ENCODE data around the gene SELENON. TPM values are rescaled to one million over a fixed set of nuclear protein-coding genes. Genes with fewer than 3 reads are reported as not detected.
"Not testable (repeated sequence)": the region's sequence is repeated elsewhere in the genome, so short reads cannot be mapped to it uniquely, and the experiment has no call there.

Gene SELENON
- polyA plus RNA-seq, 1 donor: 58.5 TPM

DNA sequence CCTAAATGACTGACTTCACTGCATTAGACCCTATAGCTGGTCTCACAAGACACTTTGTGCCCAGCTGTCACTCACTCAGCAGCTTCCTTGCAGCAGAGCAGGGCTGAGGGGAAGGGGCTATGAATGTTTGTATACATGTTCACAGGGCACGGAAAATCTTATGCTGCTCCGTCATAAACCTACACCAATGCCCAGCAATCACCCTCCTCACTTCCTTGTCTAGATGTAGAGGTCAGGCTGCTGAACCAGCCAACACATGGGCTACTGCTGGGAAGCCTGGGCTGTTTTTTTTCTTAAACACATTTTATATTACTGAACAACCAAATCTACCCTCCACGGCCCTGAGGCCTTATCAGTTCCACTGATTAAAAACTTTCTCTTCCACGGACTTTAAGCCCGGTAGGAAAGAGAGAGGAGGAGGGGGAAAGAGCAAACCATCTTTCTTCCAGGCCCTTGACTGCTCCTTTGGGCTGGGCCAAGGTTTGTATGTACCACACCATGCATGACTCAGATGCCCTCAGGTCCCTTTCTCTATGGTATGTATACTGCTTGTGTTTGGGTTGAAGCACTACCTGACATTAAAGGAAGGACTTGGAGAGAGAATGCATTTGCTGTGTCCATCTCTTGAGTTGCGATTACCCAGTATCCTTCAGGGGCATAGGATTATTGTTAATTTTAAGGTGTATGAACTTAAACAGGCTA is 32.5 kb downstream of the SELENON start:
- no peak for DNase-seq

DNA sequence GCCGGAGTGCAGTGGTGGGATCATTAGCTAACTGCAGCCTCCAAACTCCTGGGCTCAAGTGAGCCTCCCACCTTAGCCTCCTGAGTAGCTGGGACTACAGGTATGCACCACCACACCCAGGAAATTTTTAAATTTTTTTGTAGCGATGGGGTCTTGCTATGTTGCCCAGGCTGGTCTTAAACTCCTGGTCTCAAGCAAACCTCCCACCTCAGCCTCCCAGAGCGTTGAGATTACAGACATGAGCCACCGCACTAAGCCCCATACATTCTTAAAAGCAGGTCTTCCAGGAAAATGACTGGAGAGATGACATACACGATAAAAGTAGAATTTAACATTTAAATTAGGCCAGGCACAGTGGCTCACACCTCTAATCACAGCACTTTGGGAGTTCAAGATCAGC is 33.2 kb downstream of the SELENON start:
- no peak for DNase-seq

DNA sequence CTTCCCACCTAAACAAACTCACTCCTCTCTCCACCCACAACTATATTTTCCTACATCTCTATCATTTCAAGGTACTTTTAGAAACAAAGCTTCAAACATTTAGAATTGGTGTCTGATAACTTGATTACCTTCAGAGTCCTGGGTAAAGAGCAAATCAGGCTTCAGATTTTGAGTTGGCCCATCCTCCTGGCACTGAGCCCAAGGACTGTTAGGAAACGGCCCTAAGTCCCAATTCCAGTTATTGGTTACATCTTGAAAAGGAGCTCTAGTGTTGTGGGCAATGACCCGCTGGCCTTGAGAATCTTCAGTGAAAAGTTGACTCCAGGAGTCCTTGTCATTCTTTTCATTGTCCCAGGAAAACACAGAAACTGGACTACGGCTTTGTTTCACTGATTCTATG is 34.9 kb downstream of the SELENON start:
- no peak for DNase-seq

DNA sequence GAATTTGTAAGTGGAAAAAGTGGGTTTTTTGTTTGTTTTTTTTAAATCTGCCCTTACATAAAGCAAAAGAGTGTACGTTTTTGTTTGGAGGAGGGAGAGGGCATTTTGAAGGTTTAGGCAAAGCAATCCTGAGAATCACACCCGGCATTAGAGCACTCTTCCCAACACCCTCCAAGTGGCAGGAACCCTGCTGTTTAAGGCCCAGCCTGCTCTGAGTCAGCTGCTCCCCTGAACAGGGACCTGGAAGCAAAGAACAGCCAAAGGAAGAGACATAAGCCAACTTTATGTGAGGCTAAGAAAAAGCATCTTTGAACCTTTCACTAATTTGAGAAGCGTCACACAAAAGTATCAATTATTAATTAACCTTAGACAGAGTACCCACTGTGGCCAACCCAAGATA is 36.7 kb downstream of the SELENON start:
- DNase-seq: no peak

DNA sequence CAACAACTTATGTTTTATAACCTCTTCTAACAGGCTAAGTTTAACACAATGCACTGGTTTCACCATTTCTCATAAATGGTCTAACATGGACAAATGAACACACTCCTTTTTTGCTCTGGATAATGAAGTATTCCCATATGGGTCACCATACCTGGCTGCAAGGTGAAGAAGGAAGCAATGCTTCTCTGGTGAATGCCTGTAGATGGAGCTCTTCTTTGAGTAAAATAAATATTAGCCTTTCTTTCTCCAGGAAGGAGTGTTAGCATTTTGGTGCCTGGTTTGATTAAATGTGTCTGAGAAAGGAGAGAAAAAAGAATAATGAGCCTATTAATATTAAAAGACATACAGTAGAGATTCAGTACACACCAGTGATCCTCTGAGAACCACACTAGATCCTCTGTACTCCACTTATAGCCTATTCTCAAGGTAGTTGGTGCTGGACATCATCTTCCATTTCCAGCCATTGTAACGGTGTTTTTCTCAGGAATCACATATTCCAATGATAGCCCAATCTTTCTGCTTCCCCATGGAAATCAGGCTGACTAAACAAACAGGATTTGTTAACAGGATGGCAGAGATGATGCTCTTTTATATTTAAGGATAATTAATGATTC is 37.4 kb downstream of the SELENON start:
- no peak for DNase-seq

DNA sequence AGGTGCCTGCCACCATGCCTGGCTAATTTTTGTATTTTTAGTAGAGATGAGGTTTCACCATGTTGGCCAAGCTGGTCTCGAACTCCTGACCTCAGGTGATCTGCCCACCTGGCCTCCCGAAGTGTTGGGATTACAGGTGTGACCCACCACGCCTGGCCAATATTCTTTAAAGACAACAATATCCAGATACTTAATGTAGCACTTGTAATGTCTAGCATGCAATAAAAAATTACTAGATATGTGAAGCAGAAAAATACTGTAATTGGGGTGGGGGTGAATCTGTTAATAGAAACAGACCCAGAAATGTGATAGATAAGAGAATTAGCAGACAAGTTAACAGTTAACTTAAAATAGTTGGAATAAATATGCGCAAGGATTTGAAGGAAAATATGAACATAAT is 39.8 kb downstream of the SELENON start:
- not testable (repeated sequence) for DNase-seq

DNA sequence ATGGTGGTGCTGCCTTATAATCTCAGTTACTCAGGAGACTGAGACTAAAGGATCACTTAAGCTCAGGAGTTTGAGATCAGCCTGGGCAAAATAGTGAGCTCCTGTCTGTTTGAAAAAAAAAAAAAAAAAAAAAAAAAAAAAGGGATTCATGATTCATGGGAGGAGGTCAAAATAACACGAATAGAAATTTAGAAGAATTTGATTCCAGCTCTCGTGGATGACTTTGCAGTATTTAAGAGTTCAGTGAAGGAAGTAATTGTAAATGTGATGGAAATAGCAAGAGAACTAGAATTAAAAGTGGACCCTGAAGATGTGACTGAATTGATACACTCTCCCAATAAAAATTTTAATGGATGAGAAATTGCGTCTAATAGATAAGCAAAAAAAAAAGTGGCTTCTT is 43.5 kb downstream of the SELENON start:
- DNase-seq: no peak

DNA sequence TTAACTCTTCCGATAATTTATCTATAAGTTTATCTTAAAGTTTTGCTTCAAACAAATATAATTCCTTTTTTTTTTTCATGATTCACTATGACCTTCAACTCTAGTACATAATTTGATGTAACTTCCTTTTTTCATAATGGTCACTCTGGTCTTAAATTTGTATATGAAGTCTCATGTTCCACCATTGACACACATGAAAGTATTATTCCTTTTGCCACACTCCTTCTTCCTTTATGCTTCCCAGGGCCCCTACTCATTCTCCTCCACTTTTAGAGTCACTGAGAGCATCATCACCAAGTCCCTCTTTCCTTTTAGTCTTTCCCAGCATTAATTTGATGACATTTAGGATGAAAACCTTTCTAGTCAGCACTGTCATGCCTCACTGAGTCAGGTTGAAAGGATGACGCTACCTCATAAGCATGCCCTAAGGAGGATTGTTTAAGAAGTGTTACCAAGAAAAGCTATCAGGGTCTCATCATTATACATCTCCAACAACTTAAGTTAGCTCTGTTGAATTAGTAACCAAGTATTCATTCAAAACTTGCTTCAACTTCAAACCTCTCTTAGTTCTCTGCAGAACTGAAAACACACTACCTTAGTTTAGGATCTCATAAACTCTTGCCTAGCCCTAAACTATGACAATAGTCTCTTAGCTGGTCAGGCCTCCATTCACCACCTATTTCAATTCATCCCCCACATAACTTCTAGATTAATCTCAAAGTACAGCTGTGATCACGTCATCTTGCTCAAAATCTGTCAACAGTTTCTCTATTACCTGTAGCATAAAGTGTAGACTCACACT is 44.7 kb downstream of the SELENON start:
- no peak for DNase-seq

DNA sequence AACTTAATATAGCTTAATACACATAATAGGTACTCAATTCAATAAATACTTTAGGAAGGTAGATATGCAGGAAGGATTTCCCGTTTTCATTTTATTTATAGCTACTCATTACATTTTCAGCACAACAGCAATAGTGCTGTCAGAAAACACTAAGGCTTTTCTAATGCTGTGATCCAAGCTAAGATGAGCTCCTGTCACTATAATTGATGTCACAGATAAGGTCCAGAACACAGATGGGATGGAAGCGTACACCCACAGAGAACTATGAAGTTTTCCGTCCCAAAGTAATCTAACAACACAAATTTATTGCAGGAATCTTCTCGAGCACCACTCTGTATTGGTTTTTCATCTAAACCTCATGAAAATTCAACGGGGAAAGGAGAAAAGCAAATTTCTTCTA is 45.7 kb downstream of the SELENON start:
- no peak for DNase-seq

DNA sequence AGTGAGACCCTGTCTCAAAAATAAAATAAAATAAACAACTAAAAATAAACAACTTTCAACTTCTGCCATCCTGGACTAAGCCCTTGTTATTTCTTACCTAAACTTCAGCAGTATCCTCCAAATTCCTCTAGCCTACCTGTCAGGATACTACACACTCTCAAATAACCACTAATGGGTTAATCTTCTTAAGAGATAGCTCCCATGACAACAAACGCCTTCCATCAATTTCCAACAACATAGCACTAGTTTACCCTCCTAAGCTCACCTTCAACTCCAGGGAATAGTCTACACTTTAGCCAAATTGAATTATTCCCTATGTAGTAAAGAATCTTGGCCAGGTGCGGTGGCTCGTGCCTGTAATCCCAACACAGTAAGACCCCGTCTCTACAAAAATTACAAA is 47.9 kb downstream of the SELENON start:
- DNase-seq: no peak

DNA sequence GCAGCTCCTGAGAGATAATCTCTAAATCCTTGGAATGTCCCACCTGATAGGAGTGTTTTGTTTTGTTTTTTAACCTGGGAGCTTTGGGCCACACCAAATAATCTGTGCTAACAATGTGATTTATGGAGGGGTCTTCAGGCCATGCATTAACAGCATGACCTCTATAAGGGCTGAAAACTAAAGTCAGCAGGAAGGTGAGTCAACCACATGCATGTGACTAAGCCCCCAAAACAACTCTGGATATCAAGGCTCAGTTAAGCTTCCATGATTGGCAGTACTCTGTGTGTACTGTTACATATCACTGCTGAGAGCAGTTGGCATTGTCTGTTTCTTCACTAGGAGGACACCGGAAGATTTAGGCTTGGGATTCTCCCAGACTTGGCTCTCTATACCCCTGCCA is 48.5 kb downstream of the SELENON start:
- no peak for DNase-seq

DNA sequence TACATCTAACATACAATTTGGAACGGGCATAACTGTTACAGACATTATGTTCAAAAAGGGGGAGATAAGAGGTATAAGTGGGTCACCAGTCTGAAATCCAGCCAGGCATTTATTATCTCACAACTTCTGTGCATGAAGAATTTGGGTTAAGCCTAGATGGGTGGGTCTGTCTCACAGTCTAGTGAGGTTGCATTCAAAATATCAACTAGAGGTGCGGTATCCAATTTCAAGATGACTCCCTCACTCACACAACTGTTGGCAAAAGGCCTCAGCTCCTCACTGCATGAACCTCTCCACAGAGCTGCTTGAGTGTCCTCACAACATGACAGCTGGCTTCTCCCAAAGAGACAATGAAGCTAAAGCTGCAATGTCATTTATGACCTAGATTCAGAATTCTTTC is 54.6 kb downstream of the SELENON start:
- DNase-seq: no peak

DNA sequence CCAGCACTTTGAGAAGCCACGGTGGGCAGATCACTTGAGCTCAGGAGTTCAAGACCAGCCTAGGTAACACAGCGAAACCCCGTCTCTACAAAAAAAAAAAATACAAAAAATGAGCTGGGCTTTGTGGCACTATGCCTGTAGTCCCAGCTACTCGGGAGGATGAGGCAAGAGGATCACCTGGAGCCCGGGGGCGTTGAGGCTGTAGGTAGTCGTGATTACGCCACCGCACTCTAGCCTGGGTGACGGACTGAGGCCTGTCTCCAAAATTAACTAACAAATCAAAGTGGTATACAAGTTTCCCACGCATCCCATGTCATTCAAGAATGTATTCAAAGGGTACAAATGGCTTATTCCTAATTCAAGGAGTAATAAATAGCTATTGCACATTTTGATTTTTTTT is 56.9 kb downstream of the SELENON start:
- DNase-seq: no peak

DNA sequence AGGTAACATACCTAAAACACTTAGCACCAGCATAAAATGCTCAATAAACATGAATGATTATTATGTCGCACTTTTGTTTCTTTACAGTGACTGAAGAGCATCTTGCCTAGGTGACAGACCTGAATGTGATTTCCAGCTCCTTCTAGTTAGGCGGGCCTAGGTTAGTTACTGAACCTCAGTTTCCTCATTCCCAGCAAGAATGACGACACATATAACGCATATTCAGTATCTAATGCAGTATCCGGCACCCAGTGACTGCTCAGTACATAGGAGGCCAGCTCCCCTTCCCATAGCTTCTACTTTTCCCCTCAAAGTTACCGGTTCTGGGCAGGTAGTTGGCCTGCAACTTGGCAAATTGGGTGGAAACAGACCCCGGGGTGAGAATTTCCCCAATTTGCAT is 58.5 kb downstream of the SELENON start:
- no peak for DNase-seq

DNA sequence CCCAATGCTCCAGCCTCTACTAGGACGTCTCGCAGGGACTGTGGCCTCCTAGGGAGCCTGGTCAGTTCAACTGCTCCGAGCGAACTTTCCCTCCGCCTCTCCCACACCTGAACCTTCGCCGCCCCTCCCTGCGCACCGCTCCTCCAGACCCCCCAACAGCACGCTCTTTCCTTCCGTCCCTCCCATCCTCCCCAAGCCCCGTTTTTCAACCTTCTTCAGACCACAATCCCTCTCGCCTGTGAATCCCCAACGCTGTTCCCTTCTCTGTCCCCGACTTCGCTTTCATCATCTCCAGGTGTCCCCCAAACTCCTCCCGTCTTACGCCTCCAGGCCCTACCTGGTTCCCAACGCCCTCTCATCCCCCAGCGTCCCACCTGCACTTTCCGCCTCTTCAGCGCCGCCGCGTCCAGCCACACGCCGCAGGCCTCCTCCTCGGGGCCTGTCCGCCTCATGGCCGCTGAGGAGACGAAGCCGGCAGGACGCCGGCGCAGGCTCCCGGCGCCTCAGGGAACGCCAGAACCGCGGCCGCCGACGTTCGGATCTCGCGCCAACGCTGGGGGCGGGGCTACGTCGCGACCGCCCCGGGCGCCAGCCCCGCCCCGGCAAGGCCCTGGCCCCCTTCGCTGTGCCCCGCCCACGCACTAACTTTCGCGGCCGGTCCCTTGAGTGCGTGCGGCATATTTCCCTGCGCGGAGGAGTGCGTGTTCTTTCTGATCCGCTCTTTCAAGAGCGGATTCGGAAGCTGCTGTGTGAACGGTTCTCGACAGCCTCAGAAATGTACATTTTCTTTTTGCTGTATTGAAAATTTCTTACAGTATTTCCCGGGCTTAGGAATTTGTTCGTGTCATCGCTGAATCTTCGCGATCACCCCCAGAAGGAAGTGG is 59.2 kb downstream of the SELENON start, which contains the start of gene AUNIP:
Gene AUNIP (minus strand): TSS at position 552 of the 884 bp plus-strand sequence. CDS start 100 bp downstream, at position 452.
- DNase-seq: peak; percentile 89

DNA sequence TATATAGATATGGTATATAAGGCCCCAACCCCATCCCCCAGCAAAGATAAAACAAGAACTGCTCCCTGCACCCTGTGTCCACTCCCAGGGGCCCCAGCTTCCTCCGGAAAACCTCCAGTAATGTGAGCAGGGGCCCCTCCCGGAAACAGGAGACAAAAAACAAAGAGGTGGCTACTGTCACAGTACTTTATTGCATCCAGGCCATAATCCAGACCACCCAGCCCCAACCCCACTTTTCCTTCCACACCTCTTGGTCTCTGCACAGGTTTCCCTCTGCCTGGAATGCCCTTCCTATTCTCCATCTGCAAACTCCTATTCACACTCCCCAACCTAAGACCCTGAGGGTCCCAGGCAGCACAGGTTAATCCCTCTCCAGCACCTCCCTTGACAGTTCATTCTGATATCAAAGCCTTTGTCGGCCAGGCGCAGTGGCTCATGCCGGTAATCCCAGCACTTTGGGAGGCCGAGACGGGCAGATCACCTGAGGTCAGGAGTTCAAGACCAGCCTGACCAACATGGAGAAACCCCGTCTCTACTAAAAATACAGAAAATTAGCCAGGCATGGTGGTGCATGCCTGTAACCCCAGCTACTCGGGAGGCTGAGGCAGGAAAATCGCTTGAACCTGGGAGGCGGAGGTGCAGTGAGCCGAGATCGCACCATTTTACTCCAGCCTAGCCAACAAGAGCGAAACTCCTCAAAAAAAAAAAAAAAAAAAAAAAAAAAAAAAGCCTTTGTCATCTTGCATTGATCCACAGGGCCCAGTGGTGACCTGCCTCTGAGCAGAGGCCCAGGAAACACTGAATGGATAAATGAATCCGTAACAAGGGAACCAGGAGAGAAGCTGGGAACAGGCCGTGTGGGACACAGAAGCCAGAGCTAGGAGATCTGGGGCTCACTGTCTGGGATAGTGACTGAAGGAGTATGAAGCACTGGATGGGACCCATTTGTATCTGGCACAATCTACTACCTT is 61.6 kb downstream of the SELENON start:
- no peak for DNase-seq

DNA sequence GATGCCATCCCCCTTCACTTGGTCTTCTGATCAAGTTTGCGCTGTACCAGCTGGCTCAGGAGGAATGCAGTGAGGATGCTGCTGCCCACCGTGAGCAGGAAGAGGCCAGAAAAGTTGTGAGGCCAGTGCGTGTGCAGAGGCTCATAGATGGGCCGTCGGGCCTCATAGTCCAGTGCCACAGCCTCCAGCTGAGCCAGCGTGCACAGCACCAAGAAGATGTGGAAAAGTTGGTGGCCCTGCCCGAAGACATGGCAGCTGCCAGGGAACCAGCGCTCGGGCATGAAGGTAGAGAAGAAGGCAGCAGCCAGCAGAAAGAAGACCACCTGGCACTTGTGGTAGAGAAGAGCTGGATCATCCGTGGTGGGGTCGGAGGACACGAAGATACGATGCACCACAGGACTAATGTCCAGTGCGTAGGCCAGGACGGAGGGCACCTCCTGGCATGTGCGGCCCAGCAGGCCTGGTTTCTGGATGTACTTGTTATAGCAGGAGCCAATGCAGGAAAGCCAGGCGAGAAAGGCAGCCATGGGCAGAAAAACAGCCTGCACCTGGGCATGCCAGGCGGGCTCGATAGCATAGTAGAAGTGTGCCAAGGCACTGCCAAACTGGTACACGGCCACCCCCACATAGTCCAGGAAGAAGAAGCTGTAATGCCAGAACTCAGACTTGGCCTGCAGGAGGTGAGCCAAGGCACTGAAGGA is 62.9 kb downstream of the SELENON start:
- no peak for DNase-seq

DNA sequence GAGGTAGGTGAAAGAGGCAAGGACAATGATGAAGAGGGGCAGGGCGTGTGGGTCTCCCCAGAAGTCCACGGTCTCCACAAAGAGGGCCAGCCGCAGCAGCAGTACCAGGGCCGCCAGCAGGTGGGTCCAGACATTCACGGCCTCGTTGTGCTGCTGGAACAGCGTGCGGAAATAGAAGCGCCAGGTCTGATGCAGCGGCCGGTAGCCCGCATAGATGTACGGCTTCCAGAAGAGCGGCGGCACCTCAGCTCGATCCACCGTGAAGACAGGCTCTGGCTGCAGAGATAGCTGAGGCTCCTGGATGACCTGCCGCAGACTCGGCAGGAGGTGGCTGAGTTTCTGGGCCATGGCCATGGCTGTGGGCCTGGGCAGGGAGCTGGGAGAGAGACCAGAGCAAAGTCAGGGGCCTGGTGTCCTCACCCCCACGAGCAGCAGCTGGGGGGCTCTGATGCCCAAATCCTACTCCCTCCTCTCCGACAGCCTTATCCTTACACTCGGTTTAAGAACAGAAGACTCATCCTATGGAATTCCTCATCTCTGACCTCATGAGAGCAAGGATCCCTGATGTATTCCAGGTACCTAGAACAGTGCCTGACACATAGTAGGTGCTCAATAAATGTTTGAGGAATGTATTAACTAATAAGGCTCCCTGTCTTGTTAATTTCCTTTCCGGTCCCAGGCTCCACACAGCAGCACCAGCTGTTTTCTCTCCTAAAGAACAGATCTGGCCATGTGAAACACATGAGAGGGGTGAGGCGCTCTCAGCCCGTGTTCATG is 63.7 kb downstream of the SELENON start:
- DNase-seq: no peak

DNA sequence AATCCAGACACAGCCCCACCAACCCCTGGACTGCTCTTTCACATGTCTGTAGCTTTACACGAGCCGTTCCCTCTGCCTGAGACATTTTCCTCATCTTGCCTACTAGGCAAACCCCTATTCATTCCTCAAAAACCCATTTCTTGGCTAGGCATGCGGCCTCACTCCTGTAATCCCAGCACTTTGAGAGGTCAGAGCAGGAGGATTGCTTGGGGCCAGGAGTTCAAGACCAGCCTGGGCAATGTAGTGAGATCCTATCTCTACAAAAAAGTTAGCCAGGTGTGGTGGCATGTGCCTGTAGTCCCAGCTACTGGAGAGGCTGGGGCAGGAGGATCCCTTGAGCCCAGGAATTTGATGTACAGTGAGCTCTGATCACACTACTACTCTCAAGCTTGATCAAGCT is 64.4 kb downstream of the SELENON start:
- DNase-seq: no peak

DNA sequence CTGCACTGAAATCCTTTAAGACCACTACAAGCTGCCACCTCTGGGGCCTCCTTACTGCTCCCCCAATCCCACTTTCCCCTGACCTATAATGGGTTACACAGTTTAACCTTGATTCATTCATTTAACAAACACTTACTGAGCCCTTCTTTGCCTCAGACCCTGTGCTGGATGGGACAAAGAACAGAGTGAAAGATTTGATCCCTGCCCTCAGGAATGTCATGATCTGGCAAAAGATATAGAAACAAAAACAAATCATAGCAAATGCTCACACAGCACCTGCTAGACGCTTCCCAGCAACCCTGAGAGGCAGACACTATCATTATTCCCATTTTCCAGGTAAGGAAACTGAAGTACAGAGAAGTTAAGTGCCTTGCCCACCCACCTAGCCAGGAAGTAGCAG is 66.3 kb downstream of the SELENON start:
- DNase-seq: no peak

All from hindlimb muscle (tissue), 1 donor.